OCI-LY1 (cell line): Measurements from ENCODE around the gene TIGD7.

Experiments used
- CTCF ChIP-seq: fragments of 200-600 bp; sonication (generic), shearing (Covaris generic); IDR thresholded peaks from 2 replicates; pipeline ENCODE4 v1.5.1; 2017; ENCODE audit warnings: mild to moderate bottlenecking, antibody characterized with exemption, low read length, moderate library complexity, mixed read lengths
- EZH2 ChIP-seq: fragments of 200-600 bp; sonication (generic), shearing (Covaris generic); IDR thresholded peaks from 2 replicates; pipeline ENCODE4 v1.8.0; 2017; ENCODE audit warnings: borderline replicate concordance, mixed run types, mild to moderate bottlenecking, antibody characterized with exemption, low read length, moderate library complexity, mixed read lengths

DNA sequence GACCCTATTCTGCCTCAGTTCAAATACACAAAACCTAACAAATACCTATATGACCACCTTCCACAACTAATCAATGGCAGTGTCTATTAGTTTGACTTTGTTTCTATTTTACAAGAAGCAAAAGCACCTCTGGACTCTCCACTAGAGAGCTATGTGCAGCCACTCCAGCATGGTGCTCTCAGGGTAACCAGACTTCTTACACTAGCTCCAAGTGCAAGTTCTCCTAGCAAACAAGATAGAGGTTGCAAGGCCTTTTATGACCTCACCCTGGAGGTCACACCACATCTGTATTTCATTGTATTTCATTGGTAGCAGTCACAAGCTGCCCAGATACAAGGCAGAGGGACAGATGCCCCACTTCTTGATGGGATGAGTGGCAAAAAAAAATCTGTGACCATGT, 30.3 kb downstream of the TIGD7 start:
- TF ChIP-seq CTCF (no peak), EZH2 (no peak)
